SK-N-SH treated with all-trans-retinoic acid at 6 μM for 48 hours (cell line): ENCODE data around the gene FOXR1.

Experiments used
- CSDC2 ChIP-seq: fragments of 250-450 bp; sonication (Bioruptor Pico); IDR thresholded peaks from 2 replicates; pipeline ENCODE4 v1.5.0; 2020; ENCODE audit warnings: mild to moderate bottlenecking, moderate library complexity
- PATZ1 ChIP-seq: fragments of 250-450 bp; sonication (Bioruptor Pico); IDR thresholded peaks from 2 replicates; pipeline ENCODE4 v1.8.0; 2020; ENCODE audit warnings: mild to moderate bottlenecking, moderate library complexity, borderline replicate concordance
- RARB ChIP-seq: fragments of 250-450 bp; sonication (Bioruptor Pico); IDR thresholded peaks from 2 replicates; pipeline ENCODE4 v1.8.0; 2021; ENCODE audit warnings: mild to moderate bottlenecking, moderate library complexity
- SNAI2 ChIP-seq: fragments of 250-450 bp; sonication (Bioruptor Pico); IDR thresholded peaks from 2 replicates; pipeline ENCODE4 v1.5.0; 2020; ENCODE audit warnings: mild to moderate bottlenecking, moderate library complexity
- ZFP3 ChIP-seq: fragments of 250-450 bp; sonication (Bioruptor Pico); IDR thresholded peaks from 2 replicates; pipeline ENCODE4 v1.5.0; 2020; ENCODE audit warnings: mild to moderate bottlenecking, moderate library complexity
- ZNF565 ChIP-seq: fragments of 450-650 bp; formaldehyde crosslinking; conservative IDR thresholded peaks from 2 replicates; pipeline ENCODE4 v1.5.0; 2020; ENCODE audit warnings: low read depth, mild to moderate bottlenecking, moderate library complexity
- ZNF8 ChIP-seq: fragments of 450-650 bp; formaldehyde crosslinking; IDR thresholded peaks from 2 replicates; pipeline ENCODE4 v1.5.0; 2020; ENCODE audit warnings: mild to moderate bottlenecking, moderate library complexity

- TF ChIP-seq ZFP3, result no peak
- no peak for TF ChIP-seq PATZ1 (CRISPR knock-in tag)
- TF ChIP-seq SNAI2, result no peak
- TF ChIP-seq RARB, result no peak
- no peak for TF ChIP-seq ZNF565 (CRISPR knock-in tag)
- TF ChIP-seq ZNF8 (CRISPR knock-in tag), result no peak
- no peak for TF ChIP-seq CSDC2 (CRISPR knock-in tag)
Measured at GRCh38 chr11:118922745-118923627, 48.6 kb upstream of the FOXR1 start.
